Tibial nerve (tissue), 4 donors: Measurements from ENCODE around the gene CTPS2. TPM values are rescaled to one million over a fixed set of nuclear protein-coding genes. Genes with fewer than 3 reads are reported as not detected.
"Not testable (repeated sequence)": the region's sequence is repeated elsewhere in the genome, so short reads cannot be mapped to it uniquely, and the experiment has no call there.

Source experiments
- DNase-seq, 2 donors: peaks; one replicate each; pipeline ENCODE4 v3.0.0-alpha.2; 2019; ENCODE audit warnings: low spot score in 2 of 2
- H3K27ac ChIP-seq, 4 donors: fragments of 200-600 bp; sonication (generic) in 3 of 4; one replicate each; pipeline ENCODE4 v1.5.1; 2017 to 2019; ENCODE audit warnings: mild to moderate bottlenecking in 1 of 4
- H3K27me3 ChIP-seq, 2 donors: fragments of 200-600 bp; sonication (generic) in 1 of 2; one replicate each; pipeline versions ENCODE4 v1.5.1 to v1.6.0; 2017 to 2019
- H3K36me3 ChIP-seq, 3 donors: fragments of 200-600 bp; sonication (generic); one replicate each; pipeline ENCODE4 v1.5.1; 2018 to 2019
- H3K4me1 ChIP-seq, 4 donors: fragments of 200-600 bp; sonication (generic) in 3 of 4; one replicate each; pipeline ENCODE4 v1.5.1; 2017 to 2019
- H3K4me3 ChIP-seq, 4 donors: fragments of 200-600 bp; sonication (generic) in 3 of 4; one replicate each; pipeline ENCODE4 v1.5.1; 2017 to 2019; ENCODE audit warnings: mild to moderate bottlenecking in 1 of 4, moderate library complexity in 1 of 4
- H3K9me3 ChIP-seq, 4 donors: fragments of 200-600 bp; sonication (generic) in 3 of 4; one replicate each; pipeline ENCODE4 v1.5.1; 2017 to 2019
- EP300 ChIP-seq, 2 donors: sonication (generic); formaldehyde crosslinking; IDR thresholded peaks; one replicate each; pipeline ENCODE4 v1.6.1; 2017; ENCODE audit warnings: antibody characterized with exemption in 2 of 2, mild to moderate bottlenecking in 1 of 2
- POLR2A ChIP-seq, 2 donors: fragments of 450-650 bp; IDR thresholded peaks; one replicate each; pipeline ENCODE4 v1.6.1; 2017; ENCODE audit warnings: antibody characterized with exemption in 2 of 2, mild to moderate bottlenecking in 2 of 2, moderate library complexity in 2 of 2
- WGBS, 2 donors: methylation state at CpG; one replicate each; pipeline ENCODE4 v1.1.5; 2018; 5-methylcytosine and 5-hydroxymethylcytosine counted together
- total RNA-seq, 4 donors: library from RNA; depleted of rRNA; stranded (reverse); fragments of >200 nt; gene quantifications; one replicate each; pipeline ENCODE4 v1.1.0, GENCODE V29; 2016
- TF ChIP-seq, protein P1 (sequence below), 5 experiments: fragments of 200-600 bp in 3 of 5; fragments of 450-650 bp in 2 of 5; sonication (generic) in 3 of 5; IDR thresholded peaks; one replicate each; pipeline ENCODE4 v1.5.1; 2016 to 2019; ENCODE audit warnings: antibody characterized with exemption in 5 of 5, mild to moderate bottlenecking in 3 of 5, moderate library complexity in 2 of 5

Gene CTPS2
- total RNA-seq, 4 donors from 2014 or later = 15.9 to 27.5 (median 18.7) TPM

DNA sequence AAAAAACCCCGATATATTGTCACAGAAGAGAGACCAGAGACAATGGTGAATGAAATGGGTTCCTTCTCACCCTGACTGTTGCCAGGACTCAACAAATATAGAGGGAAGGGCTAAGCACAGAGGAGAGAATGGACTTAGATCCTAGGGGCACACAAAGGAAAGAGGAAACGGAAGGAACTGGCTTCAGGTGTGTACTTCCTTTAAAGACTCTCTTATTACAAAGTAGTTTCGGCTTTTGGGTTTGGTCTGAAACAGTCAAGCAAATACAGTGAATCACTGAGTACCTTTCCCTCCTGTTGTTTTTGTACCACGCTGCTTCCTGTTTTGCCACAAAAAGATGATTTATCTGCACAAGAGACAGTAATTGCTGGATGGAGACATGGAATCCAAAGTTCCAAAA is 108.6 kb downstream of the CTPS2 start:
- Histone ChIP-seq H3K36me3 (peaks cover 0 to 12% (median 0%) of the 10 kb centered on the region in 3 donors), H3K27ac (peak overlapping the region in 2 of 4 donors; percentile 28 to 29), H3K4me3 (no peak overlapping the region), H3K27me3 (no peaks in the 10 kb centered on the region), H3K4me1 (no peaks in the 10 kb centered on the region), H3K9me3 (no peaks in the 10 kb centered on the region)
- WGBS, 2 donors = 74 to 76% methylated on average over 4 of the region's 4 CpGs
- DNase-seq = no peak
- no peak for TF ChIP-seq EP300 (IDR thresholded peaks at IDR 0.05)
- no peak for TF ChIP-seq POLR2A (IDR thresholded peaks at IDR 0.05)
- TF ChIP-seq, protein P1, sequence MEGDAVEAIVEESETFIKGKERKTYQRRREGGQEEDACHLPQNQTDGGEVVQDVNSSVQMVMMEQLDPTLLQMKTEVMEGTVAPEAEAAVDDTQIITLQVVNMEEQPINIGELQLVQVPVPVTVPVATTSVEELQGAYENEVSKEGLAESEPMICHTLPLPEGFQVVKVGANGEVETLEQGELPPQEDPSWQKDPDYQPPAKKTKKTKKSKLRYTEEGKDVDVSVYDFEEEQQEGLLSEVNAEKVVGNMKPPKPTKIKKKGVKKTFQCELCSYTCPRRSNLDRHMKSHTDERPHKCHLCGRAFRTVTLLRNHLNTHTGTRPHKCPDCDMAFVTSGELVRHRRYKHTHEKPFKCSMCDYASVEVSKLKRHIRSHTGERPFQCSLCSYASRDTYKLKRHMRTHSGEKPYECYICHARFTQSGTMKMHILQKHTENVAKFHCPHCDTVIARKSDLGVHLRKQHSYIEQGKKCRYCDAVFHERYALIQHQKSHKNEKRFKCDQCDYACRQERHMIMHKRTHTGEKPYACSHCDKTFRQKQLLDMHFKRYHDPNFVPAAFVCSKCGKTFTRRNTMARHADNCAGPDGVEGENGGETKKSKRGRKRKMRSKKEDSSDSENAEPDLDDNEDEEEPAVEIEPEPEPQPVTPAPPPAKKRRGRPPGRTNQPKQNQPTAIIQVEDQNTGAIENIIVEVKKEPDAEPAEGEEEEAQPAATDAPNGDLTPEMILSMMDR (IDR thresholded peaks at IDR 0.05) = no peak

DNA sequence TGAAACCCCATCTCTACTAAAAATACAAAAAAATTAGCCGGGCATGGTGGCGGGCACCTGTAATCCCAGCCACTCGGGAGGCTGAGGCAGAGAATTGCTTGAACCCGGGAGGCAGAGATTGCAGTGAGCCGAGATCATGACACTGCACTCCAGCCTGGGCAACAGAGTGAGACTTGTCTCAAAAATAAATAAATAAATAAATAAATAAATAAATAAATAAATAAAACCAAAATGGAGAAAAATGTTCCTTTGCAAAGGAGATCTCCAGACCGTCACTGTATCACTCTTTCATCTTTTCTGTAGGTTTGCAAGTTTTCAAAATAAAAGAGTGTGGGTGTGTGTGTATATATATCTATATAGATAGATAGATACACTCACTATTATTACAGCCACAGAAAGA is 109.2 kb downstream of the CTPS2 start:
- not testable (repeated sequence) for H3K4me3 ChIP-seq, H3K4me1 ChIP-seq, DNase-seq, H3K27ac ChIP-seq, H3K9me3 ChIP-seq, H3K27me3 ChIP-seq
- WGBS, 2 donors = 92 to 98% methylated on average over 6 of the region's 6 CpGs
- H3K36me3 ChIP-seq = peaks cover 0 to 12% (median 0%) of the 10 kb centered on the region in 3 donors

DNA sequence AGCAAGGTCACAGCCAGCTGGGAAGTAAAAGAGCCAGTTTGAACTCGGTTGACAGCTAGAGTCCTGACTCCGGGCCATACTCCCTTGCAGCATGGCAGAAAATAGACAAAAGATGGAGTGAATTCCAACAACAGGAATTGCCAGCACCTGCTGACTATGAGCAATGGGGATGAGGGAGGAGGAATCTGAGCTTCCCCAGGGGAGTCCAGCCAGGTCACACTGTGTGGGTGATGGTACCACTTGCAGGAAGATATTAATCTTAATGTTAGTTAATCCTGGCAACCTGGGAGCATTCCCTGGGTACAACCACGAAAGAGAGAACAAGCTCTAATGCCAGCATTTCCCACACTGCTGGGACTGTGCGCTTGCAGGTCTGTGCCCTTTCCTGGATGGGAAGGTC is 110.6 kb downstream of the CTPS2 start:
- Histone ChIP-seq H3K4me3 (no peak overlapping the region), H3K36me3 (peaks cover 0 to 6% (median 0%) of the 10 kb centered on the region in 3 donors), H3K9me3 (no peaks in the 10 kb centered on the region), H3K4me1 (no peaks in the 10 kb centered on the region), H3K27ac (no peak overlapping the region), H3K27me3 (no peaks in the 10 kb centered on the region)
- 72 to 84% methylated on average over 4 of the region's 4 CpGs for WGBS, 2 donors
- no peak for DNase-seq
- TF ChIP-seq POLR2A (IDR thresholded peaks at IDR 0.05) = no peak

- peaks cover 0 to 5% (median 0%) of the 10 kb centered on the region in 4 donors for H3K4me1 ChIP-seq
- TF ChIP-seq POLR2A (IDR thresholded peaks at IDR 0.05) (no peak), EP300 (IDR thresholded peaks at IDR 0.05) (no peak)
- TF ChIP-seq, protein P1 (IDR thresholded peaks at IDR 0.05) = no peak
- WGBS, 2 donors = 88 to 89% methylated on average over 3 of the region's 3 CpGs
- no peak overlapping the region for H3K27ac ChIP-seq
- H3K9me3 ChIP-seq = no peaks in the 10 kb centered on the region
- no peak for DNase-seq
- H3K27me3 ChIP-seq = no peaks in the 10 kb centered on the region
- no peak overlapping the region for H3K4me3 ChIP-seq
- peaks cover 0 to 1% (median 0%) of the 10 kb centered on the region in 3 donors for H3K36me3 ChIP-seq
These were observed 118.0 kb downstream of the CTPS2 start for GRCh38 chrX:16594490-16594889.

DNA sequence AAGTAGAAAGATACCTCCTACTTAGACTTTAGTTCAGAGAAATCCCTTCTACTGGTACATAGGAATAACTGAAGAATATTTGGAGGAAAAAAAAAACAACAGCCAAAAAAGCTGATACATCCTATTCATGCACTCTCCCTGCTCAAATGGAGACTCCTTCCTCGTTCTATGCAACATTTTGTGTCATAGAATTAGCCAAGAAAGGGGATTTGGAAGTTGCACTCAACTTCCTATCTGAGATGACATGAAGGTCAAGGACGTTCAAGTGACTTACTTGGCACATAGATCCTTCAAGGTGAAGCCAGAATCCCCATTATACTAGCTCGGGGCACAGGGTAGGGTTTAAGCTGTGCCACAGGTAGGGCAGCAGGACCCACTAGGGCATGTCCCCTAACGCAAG is 118.7 kb downstream of the CTPS2 start:
- H3K4me3 ChIP-seq = no peak overlapping the region
- H3K27ac ChIP-seq = no peak overlapping the region
- H3K4me1 ChIP-seq = peaks cover 0 to 6% (median 0%) of the 10 kb centered on the region in 4 donors
- no peaks in the 10 kb centered on the region for H3K27me3 ChIP-seq
- DNase-seq = no peak
- no peaks in the 10 kb centered on the region for H3K9me3 ChIP-seq
- WGBS, 2 donors = 76 to 84% methylated on average over 3 to 4 of the region's 4 CpGs
- TF ChIP-seq, protein P1 (IDR thresholded peaks at IDR 0.05) = no peak
- TF ChIP-seq EP300 (IDR thresholded peaks at IDR 0.05) = no peak
- no peak for TF ChIP-seq POLR2A (IDR thresholded peaks at IDR 0.05)
- H3K36me3 ChIP-seq = no peaks in the 10 kb centered on the region

DNA sequence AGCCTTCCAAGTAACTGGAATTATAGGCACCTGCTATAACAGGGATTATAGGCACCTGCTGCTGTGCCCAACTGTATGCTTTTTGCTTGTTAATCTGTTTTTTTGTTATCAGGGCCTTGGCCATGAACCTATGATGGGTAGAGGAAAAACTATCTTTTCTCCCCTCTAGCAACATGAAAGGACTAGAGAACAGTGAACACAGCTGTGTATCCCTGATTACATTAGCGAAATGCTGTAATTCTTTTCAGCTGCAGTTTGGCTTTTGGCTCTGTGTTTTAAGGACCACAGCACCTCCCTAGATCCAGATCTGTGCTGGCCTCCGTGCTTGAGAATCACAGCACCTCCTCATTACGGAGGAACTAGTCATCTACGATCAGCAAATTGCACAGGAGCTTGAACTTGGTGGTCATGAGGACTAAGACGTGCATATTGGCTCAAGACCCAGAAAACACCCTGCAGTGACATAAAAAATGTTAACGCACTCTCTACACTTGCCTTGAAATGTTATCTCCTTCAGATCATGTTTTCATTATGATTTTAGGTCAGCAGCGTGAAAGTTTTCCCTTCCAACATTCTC is 120.2 kb downstream of the CTPS2 start:
- H3K27ac ChIP-seq = no peak overlapping the region
- H3K36me3 ChIP-seq = no peaks in the 10 kb centered on the region
- peaks cover 0 to 6% (median 0%) of the 10 kb centered on the region in 4 donors for H3K4me1 ChIP-seq
- no peaks in the 10 kb centered on the region for H3K27me3 ChIP-seq
- TF ChIP-seq, protein P1 (IDR thresholded peaks at IDR 0.05) = no peak
- TF ChIP-seq EP300 (IDR thresholded peaks at IDR 0.05) = no peak
- no peak for TF ChIP-seq POLR2A (IDR thresholded peaks at IDR 0.05)
- WGBS, 2 donors = 78 to 82% methylated on average over 7 of the region's 7 CpGs
- no peaks in the 10 kb centered on the region for H3K9me3 ChIP-seq
- no peak overlapping the region for H3K4me3 ChIP-seq
- DNase-seq = no peak
